ENCODE measurements around the gene HIP1R. TPM values are rescaled to one million over a fixed set of nuclear protein-coding genes. Genes with fewer than 3 reads are reported as not detected.

HIP1R gene
- total and polyA plus RNA-seq, 2 experiments from 2014 or later, result 8.0 to 22.1 TPM

- TF ChIP-seq, protein P1, sequence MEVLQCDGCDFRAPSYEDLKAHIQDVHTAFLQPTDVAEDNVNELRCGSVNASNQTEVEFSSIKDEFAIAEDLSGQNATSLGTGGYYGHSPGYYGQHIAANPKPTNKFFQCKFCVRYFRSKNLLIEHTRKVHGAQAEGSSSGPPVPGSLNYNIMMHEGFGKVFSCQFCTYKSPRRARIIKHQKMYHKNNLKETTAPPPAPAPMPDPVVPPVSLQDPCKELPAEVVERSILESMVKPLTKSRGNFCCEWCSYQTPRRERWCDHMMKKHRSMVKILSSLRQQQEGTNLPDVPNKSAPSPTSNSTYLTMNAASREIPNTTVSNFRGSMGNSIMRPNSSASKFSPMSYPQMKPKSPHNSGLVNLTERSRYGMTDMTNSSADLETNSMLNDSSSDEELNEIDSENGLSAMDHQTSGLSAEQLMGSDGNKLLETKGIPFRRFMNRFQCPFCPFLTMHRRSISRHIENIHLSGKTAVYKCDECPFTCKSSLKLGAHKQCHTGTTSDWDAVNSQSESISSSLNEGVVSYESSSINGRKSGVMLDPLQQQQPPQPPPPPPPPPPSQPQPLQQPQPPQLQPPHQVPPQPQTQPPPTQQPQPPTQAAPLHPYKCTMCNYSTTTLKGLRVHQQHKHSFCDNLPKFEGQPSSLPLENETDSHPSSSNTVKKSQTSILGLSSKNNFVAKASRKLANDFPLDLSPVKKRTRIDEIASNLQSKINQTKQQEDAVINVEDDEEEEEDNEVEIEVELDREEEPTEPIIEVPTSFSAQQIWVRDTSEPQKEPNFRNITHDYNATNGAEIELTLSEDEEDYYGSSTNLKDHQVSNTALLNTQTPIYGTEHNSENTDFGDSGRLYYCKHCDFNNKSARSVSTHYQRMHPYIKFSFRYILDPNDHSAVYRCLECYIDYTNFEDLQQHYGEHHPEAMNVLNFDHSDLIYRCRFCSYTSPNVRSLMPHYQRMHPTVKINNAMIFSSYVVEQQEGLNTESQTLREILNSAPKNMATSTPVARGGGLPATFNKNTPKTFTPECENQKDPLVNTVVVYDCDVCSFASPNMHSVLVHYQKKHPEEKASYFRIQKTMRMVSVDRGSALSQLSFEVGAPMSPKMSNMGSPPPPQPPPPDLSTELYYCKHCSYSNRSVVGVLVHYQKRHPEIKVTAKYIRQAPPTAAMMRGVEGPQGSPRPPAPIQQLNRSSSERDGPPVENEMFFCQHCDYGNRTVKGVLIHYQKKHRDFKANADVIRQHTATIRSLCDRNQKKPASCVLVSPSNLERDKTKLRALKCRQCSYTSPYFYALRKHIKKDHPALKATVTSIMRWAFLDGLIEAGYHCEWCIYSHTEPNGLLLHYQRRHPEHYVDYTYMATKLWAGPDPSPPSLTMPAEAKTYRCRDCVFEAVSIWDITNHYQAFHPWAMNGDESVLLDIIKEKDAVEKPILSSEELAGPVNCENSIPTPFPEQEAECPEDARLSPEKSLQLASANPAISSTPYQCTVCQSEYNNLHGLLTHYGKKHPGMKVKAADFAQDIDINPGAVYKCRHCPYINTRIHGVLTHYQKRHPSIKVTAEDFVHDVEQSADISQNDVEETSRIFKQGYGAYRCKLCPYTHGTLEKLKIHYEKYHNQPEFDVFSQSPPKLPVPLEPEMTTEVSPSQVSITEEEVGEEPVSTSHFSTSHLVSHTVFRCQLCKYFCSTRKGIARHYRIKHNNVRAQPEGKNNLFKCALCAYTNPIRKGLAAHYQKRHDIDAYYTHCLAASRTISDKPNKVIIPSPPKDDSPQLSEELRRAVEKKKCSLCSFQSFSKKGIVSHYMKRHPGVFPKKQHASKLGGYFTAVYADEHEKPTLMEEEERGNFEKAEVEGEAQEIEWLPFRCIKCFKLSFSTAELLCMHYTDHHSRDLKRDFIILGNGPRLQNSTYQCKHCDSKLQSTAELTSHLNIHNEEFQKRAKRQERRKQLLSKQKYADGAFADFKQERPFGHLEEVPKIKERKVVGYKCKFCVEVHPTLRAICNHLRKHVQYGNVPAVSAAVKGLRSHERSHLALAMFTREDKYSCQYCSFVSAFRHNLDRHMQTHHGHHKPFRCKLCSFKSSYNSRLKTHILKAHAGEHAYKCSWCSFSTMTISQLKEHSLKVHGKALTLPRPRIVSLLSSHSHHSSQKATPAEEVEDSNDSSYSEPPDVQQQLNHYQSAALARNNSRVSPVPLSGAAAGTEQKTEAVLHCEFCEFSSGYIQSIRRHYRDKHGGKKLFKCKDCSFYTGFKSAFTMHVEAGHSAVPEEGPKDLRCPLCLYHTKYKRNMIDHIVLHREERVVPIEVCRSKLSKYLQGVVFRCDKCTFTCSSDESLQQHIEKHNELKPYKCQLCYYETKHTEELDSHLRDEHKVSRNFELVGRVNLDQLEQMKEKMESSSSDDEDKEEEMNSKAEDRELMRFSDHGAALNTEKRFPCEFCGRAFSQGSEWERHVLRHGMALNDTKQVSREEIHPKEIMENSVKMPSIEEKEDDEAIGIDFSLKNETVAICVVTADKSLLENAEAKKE (CRISPR knock-in tag; IDR thresholded peaks at IDR 0.05), result no peak
These were observed 50.9 kb downstream of the HIP1R start (continued) for GRCh38 chr12:122886161-122886560.

DNA sequence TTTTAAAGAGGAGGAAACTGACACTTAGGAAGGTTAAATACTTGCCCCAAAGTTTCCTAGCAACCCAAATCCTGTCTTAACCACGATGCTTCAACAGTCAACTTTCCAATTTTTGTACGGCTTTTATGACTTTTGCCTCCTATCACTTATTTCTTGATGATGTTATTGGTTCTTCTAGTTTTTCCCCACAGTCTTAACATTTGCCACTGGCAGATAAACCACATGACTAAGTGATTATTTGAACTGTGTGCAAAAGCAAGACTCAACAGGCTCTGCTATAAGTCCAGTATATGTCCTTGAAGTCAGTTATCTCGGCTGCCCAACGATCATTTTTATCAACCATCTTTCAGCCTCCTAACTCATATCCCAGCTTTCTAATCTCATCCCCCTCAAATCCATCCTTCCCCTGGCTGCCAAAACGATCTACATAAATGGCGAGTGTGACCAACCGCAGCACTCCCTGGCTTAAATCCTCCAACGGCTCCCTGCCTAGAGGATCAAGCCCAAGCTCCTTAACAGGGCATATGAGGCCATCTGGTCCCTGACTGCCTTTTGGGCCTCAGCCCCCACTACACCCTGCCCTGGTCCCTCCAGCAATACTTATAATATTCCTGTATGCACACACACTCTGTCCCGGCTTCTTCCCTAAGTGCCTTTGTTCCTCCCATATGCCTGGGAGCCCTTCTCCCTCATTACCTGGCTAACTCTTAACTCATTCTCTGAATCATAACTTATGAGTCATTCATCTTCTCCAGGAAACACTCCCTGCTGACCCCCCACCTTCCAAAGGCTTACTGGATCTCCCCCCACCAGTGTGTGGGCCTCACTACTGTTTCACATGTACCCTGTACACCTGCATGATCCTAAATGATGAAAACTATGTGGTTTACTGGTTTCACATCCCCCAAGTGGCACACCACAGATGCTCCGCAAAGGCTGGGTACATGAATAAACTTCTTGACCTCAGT lies 51.9 kb downstream of the HIP1R start:
- no peaks in the 10 kb centered on the region for H3K36me3 Mint-ChIP-seq (ENCODE audit: low read depth)
- Histone ChIP-seq H4K20me1 (replicated peaks; ENCODE audit: insufficient read depth) (peaks cover 31% of the 10 kb centered on the region), H3K27ac (ENCODE audit: low read depth) (no peak overlapping the region), H3K27me3 (ENCODE audit: insufficient read depth) (peaks cover 11% of the 10 kb centered on the region; the same call in 1 of the 2 replicates), H3K9me2 (ENCODE audit: insufficient read depth) (no peaks in the 10 kb centered on the region), H3K36me3 (ENCODE audit: insufficient read depth) (no peaks in the 10 kb centered on the region), H3K4me3 (no peak overlapping the region), H3K4me2 (no peak overlapping the region), H3F3A (replicated peaks; ENCODE audit: low read depth) (peaks cover 1% of the 10 kb centered on the region; the same call in 1 of the 2 replicates), H3K4me1 (ENCODE audit: insufficient read depth) (peaks cover 19% of the 10 kb centered on the region), H3K79me2 (replicated peaks; ENCODE audit: insufficient read depth) (peaks cover 75% of the 10 kb centered on the region), H2AFZ (no peak overlapping the region)
- H3K4me3 Mint-ChIP-seq, result no peak overlapping the region
- H3K4me1 Mint-ChIP-seq, result peaks cover 41% of the 10 kb centered on the region
- no peaks in the 10 kb centered on the region for H3K9me3 Mint-ChIP-seq
- no peak for DNase-seq (ENCODE audit: low spot score)
- ATAC-seq, result no peak; the same call in 2 of the 3 replicates
- no peak overlapping the region for H3K27ac Mint-ChIP-seq
- H3K27me3 Mint-ChIP-seq (ENCODE audit: insufficient read depth, low read depth, poor library complexity), result peaks cover 17% of the 10 kb centered on the region
- TF ChIP-seq JUNB (IDR thresholded peaks at IDR 0.05; ENCODE audit: unreplicated experiment) (no peak), CREB1 (CRISPR knock-in tag; IDR thresholded peaks at IDR 0.05; ENCODE audit: low read depth) (no peak), ZNF331 (CRISPR knock-in tag; IDR thresholded peaks at IDR 0.05; ENCODE audit: low read depth) (no peak), NANOG (IDR thresholded peaks at IDR 0.05; ENCODE audit: borderline replicate concordance) (no peak), POLR2AphosphoS5 (IDR thresholded peaks at IDR 0.05; ENCODE audit: low read depth) (no peak), EZH2 (IDR thresholded peaks at IDR 0.05; ENCODE audit: low read depth, unreplicated experiment) (no peak), EZH2phosphoT487 (IDR thresholded peaks at IDR 0.05; ENCODE audit: unreplicated experiment) (no peak)
- TF ChIP-seq, protein P1 (CRISPR knock-in tag; IDR thresholded peaks at IDR 0.05), result no peak

Measured in GM23338 (cell line).